H9 (cell line): Measurements from ENCODE around the gene VPS16. TPM values are rescaled to one million over a fixed set of nuclear protein-coding genes. Genes with fewer than 3 reads are reported as not detected.
A peak's percentile ranks its signal among the peaks of the same experiment; 100 is the strongest.

ENCODE experiments used
- DNase-seq: peaks from one replicate; pipeline ENCODE4 v3.0.0-alpha.2; 2017
- H2AFZ ChIP-seq: one replicate; pipeline ENCODE4 v1.6.1; 2013; ENCODE audit warnings: mild to moderate bottlenecking, low read length, control low read depth, moderate library complexity
- H2AK5ac ChIP-seq: 2 replicates; pipeline ENCODE4 v1.6.1; 2013; ENCODE audit warnings: low read length, control low read depth, mixed read lengths; ENCODE audit not compliant: insufficient read length
- H2BK120ac ChIP-seq: one replicate; pipeline ENCODE4 v1.6.1; 2013; ENCODE audit warnings: low read depth, mild to moderate bottlenecking, low read length, control low read depth, inconsistent platforms; ENCODE audit not compliant: poor library complexity, severe bottlenecking
- H2BK12ac ChIP-seq: 2 replicates; pipeline ENCODE4 v1.6.1; 2013; ENCODE audit warnings: low read length, control low read depth, mixed read lengths, low read depth; ENCODE audit not compliant: insufficient read length
- H2BK15ac ChIP-seq: 2 replicates; pipeline ENCODE4 v1.6.1; 2013; ENCODE audit warnings: low read depth, low read length, control low read depth
- H2BK20ac ChIP-seq: one replicate; pipeline ENCODE4 v1.6.1; 2013; ENCODE audit warnings: low read depth, mild to moderate bottlenecking, low read length, control low read depth, inconsistent platforms; ENCODE audit not compliant: poor library complexity, severe bottlenecking
- H2BK5ac ChIP-seq: 2 replicates; pipeline ENCODE4 v1.6.1; 2013; ENCODE audit warnings: low read length, control low read depth, mixed read lengths; ENCODE audit not compliant: insufficient read length
- H3K14ac ChIP-seq: 2 replicates; pipeline ENCODE4 v1.6.1; 2013; ENCODE audit warnings: low read length, control low read depth; ENCODE audit not compliant: insufficient read depth
- H3K18ac ChIP-seq: 2 replicates; pipeline ENCODE4 v1.6.1; 2013; ENCODE audit warnings: low read depth, mild to moderate bottlenecking, mixed read lengths, low read length, control low read depth; ENCODE audit not compliant: insufficient read length
- H3K23ac ChIP-seq: 2 replicates; pipeline ENCODE4 v1.6.1; 2013; ENCODE audit warnings: low read length, control low read depth, mixed read lengths, low read depth; ENCODE audit not compliant: insufficient read length
- H3K23me2 ChIP-seq: 2 replicates; pipeline ENCODE4 v1.6.1; 2013; ENCODE audit warnings: low read depth, mild to moderate bottlenecking, mixed read lengths, low read length, control low read depth; ENCODE audit not compliant: insufficient read length, poor library complexity, severe bottlenecking
- H3K27ac ChIP-seq: 2 replicates; pipeline ENCODE4 v1.5.1; 2013; ENCODE audit warnings: low read length, control low read depth, mixed read lengths, low read depth; ENCODE audit not compliant: insufficient read length
- H3K27me3 ChIP-seq: 2 replicates; pipeline ENCODE4 v1.6.1; 2013; ENCODE audit warnings: low read length, control low read depth, inconsistent platforms; ENCODE audit not compliant: insufficient read depth
- H3K4ac ChIP-seq: 2 replicates; pipeline ENCODE4 v1.6.1; 2013; ENCODE audit warnings: low read depth, mild to moderate bottlenecking, control low read depth, inconsistent platforms, low read length, moderate library complexity
- H3K4me1 ChIP-seq: 2 replicates; pipeline ENCODE4 v1.6.1; 2013; ENCODE audit warnings: low read length, control low read depth, inconsistent platforms; ENCODE audit not compliant: insufficient read depth
- H3K4me2 ChIP-seq: 2 replicates; pipeline ENCODE4 v1.6.1; 2013; ENCODE audit warnings: low read length, control low read depth, mixed read lengths; ENCODE audit not compliant: insufficient read length, insufficient read depth
- H3K56ac ChIP-seq: 2 replicates; pipeline ENCODE4 v1.6.1; 2013; ENCODE audit warnings: low read depth, mild to moderate bottlenecking, mixed read lengths, low read length, control low read depth; ENCODE audit not compliant: insufficient read length
- H3K79me1 ChIP-seq: 2 replicates; pipeline ENCODE4 v1.6.1; 2013; ENCODE audit warnings: low read depth, mild to moderate bottlenecking, moderate library complexity, low read length, control low read depth, inconsistent platforms; ENCODE audit not compliant: insufficient read depth, poor library complexity, severe bottlenecking
- H3K79me2 ChIP-seq: 2 replicates; pipeline ENCODE4 v1.6.1; 2013; ENCODE audit warnings: low read length, control low read depth, inconsistent platforms; ENCODE audit not compliant: insufficient read depth
- H3K9ac ChIP-seq: 2 replicates; pipeline ENCODE4 v1.6.1; 2013; ENCODE audit warnings: low read length, control low read depth, mixed read lengths; ENCODE audit not compliant: insufficient read length; ENCODE audit errors: extremely low read depth
- H3K9me3 ChIP-seq: one replicate; pipeline ENCODE4 v1.6.1; 2013; ENCODE audit warnings: low read depth, low read length, inconsistent platforms; ENCODE audit not compliant: control insufficient read depth
- H3T11ph ChIP-seq: one replicate; pipeline ENCODE4 v1.6.1; 2013; ENCODE audit warnings: mild to moderate bottlenecking, low read length, control low read depth, inconsistent platforms
- H4K20me1 ChIP-seq: one replicate; pipeline ENCODE4 v1.6.1; 2013; ENCODE audit not compliant: control insufficient read depth, insufficient read length, insufficient read depth
- H4K5ac ChIP-seq: 2 replicates; pipeline ENCODE4 v1.6.1; 2013; ENCODE audit warnings: low read depth, mild to moderate bottlenecking, mixed read lengths, low read length, control low read depth; ENCODE audit not compliant: insufficient read length
- H4K8ac ChIP-seq: replicated peaks from 2 replicates; pipeline ENCODE4 v1.6.1; 2013; ENCODE audit warnings: low read length, control low read depth, mixed read lengths, low read depth; ENCODE audit not compliant: insufficient read length
- H4K91ac ChIP-seq: 2 replicates; pipeline ENCODE4 v1.6.1; 2013; ENCODE audit warnings: low read depth, mild to moderate bottlenecking, moderate library complexity, mixed read lengths, low read length, control low read depth; ENCODE audit not compliant: insufficient read length
- H3K27ac Mint-ChIP-seq, 3 experiments: 2 replicates in 2 of 3; 3 replicates in 1 of 3; pipeline ENCODE4 v1.8.0; 2020 to 2021; ENCODE audit warnings: mixed read lengths in 3 of 3, mild to moderate bottlenecking in 1 of 3, moderate library complexity in 1 of 3
- H3K27me3 Mint-ChIP-seq: 2 replicates; pipeline ENCODE4 v1.8.0; 2021; ENCODE audit warnings: low read depth, mild to moderate bottlenecking, moderate library complexity, mixed read lengths
- H3K36me3 Mint-ChIP-seq, 3 experiments: 2 replicates in 2 of 3; 3 replicates in 1 of 3; pipeline ENCODE4 v1.8.0; 2020 to 2021; ENCODE audit warnings: low read depth in 3 of 3, mixed read lengths in 3 of 3; ENCODE audit not compliant: insufficient read depth in 1 of 3
- H3K4me1 Mint-ChIP-seq, 2 experiments: 2 replicates each; pipeline ENCODE4 v1.8.0; 2020; ENCODE audit warnings: mixed read lengths in 2 of 2
- H3K4me3 Mint-ChIP-seq, 2 experiments: 2 replicates in 1 of 2; 3 replicates in 1 of 2; pipeline ENCODE4 v1.8.0; 2020 to 2021; ENCODE audit warnings: mild to moderate bottlenecking in 2 of 2, mixed read lengths in 2 of 2, moderate library complexity in 1 of 2
- H3K9me3 Mint-ChIP-seq, 2 experiments: 2 replicates in 1 of 2; 3 replicates in 1 of 2; pipeline ENCODE4 v1.8.0; 2020; ENCODE audit warnings: mild to moderate bottlenecking in 2 of 2, mixed read lengths in 2 of 2, moderate library complexity in 1 of 2
- CTCF ChIP-seq: fragments of 200-600 bp; sonication (generic); conservative IDR thresholded peaks from 3 replicates; pipeline ENCODE4 v1.8.0; 2021; ENCODE audit warnings: antibody characterized with exemption, mild to moderate bottlenecking
- WGBS: extraction: QIAGEN DNeasy Blood & Tissue Kit; methylation state at CpG from one replicate; pipeline ENCODE4 v1.1.7; 2013; ENCODE audit warnings: missing lambda C conversion rate, low lambda C conversion rate, mixed read lengths; ENCODE audit not compliant: insufficient read length; ENCODE audit errors: extremely low coverage; 5-methylcytosine and 5-hydroxymethylcytosine counted together
- total RNA-seq: library from RNA; stranded (reverse); gene quantifications from 2 replicates; pipeline ENCODE4 v1.2.1, GENCODE V29; 2021

Gene VPS16
- total RNA-seq, 1 experiment from 2014 or later, result 32.1 TPM

- no peaks in the 10 kb centered on the region for H3K4me1 ChIP-seq
- no peak for DNase-seq
- no CpG with 5 or more reads among the region's 15 CpGs for WGBS
- H3K36me3 Mint-ChIP-seq, result peaks cover 3 to 27% (median 23%) of the 10 kb centered on the region in 3 experiments
- no peaks in the 10 kb centered on the region for H3K9me3 ChIP-seq
- no peak overlapping the region for H3K4ac ChIP-seq
- no peak overlapping the region for H3K27ac Mint-ChIP-seq
- H4K91ac ChIP-seq, result no peak overlapping the region
- no peak overlapping the region for H2BK20ac ChIP-seq
- peaks cover 7% of the 10 kb centered on the region; the same call in 1 of the 2 replicates for H3K27me3 ChIP-seq
- no peaks in the 10 kb centered on the region for H4K20me1 ChIP-seq
- H3K4me1 Mint-ChIP-seq, result peaks cover 4 to 10% of the 10 kb centered on the region in 2 experiments
- no peak overlapping the region for H2BK15ac ChIP-seq
- H3K79me2 ChIP-seq, result no peaks in the 10 kb centered on the region
- H2AK5ac ChIP-seq, result no peak overlapping the region
- no peak overlapping the region for H3K56ac ChIP-seq
- H3K4me2 ChIP-seq, result no peak overlapping the region
- no peak overlapping the region for H3K23ac ChIP-seq
- H3K9ac ChIP-seq, result no peak overlapping the region
- peaks cover 0 to 4% of the 10 kb centered on the region in 2 experiments; a peak in 1 of 5 replicates for H3K9me3 Mint-ChIP-seq
- peak overlapping the region; percentile 35 to 69 for H3K4me3 Mint-ChIP-seq
- H2AFZ ChIP-seq, result no peak overlapping the region
- H2BK12ac ChIP-seq, result no peak overlapping the region
- H3K14ac ChIP-seq, result no peak overlapping the region
- peaks cover 12% of the 10 kb centered on the region for H3K27me3 Mint-ChIP-seq
- TF ChIP-seq CTCF, result no peak
- no peak overlapping the region for H2BK5ac ChIP-seq
- H4K8ac ChIP-seq, result no peak overlapping the region
- no peak overlapping the region for H2BK120ac ChIP-seq
- H3T11ph ChIP-seq, result no peak overlapping the region
- no peak overlapping the region for H4K5ac ChIP-seq
- H3K27ac ChIP-seq, result no peak overlapping the region
- peaks cover 7% of the 10 kb centered on the region for H3K23me2 ChIP-seq
- H3K18ac ChIP-seq, result no peak overlapping the region
- no peaks in the 10 kb centered on the region for H3K79me1 ChIP-seq
Measured at GRCh38 chr20:2838847-2839671, 1.5 kb upstream of the VPS16 start.
